ENCODE data around the gene ARHGDIG.

GRCh38 chr16:284204-285120 lies 4.1 kb downstream of the ARHGDIG start:
- TF ChIP-seq CTCF (conservative IDR thresholded peaks at IDR 0.05 in 1 of 2, IDR thresholded peaks at IDR 0.05 in 1 of 2; ENCODE audit: extremely low read depth in 1 of 2, insufficient read depth in 1 of 2, low read depth in 1 of 2, low read length in 2 of 2) (no peak), EZH2 (IDR thresholded peaks at IDR 0.05; ENCODE audit: borderline replicate concordance, low read length) (no peak)

All from mammary epithelial cell (primary cell).